ENCODE results near the gene GSDME. TPM values are rescaled to one million over a fixed set of nuclear protein-coding genes. Genes with fewer than 3 reads are reported as not detected.
A peak's percentile ranks its signal among the peaks of the same experiment; 100 is the strongest.

Gene GSDME
- total RNA-seq, 2 experiments from 2014 or later = 6.8 to 6.9 TPM

GRCh38 chr7:24769014-24769830 lies 12.0 kb upstream of the GSDME start:
- DNase-seq = no peak

GRCh38 chr7:24767878-24768569 lies 10.8 kb upstream of the GSDME start:
- Mint-ChIP-seq H3K4me1 (ENCODE audit: low read depth) (no peaks in the 10 kb centered on the region), H3K27me3 (ENCODE audit: low read depth) (peaks cover 29% of the 10 kb centered on the region), H3K4me3 (no peak overlapping the region), H3K27ac (no peak overlapping the region), H3K36me3 (ENCODE audit: low read depth) (no peaks in the 10 kb centered on the region), H3K9me3 (peaks cover 10% of the 10 kb centered on the region)
- CTCF ChIA-PET = interaction anchor here (0.6 kb wide), 1 partner anchor 292 kb away, joined by 4 read pairs; no protein-coding TSS in a partner anchor
- no peak for DNase-seq
- intact Hi-C loops (cut with micrococcal nuclease) = no loop called here

More at GRCh38 chr7:24769014-24769830, 12.0 kb upstream of the GSDME start:
- Mint-ChIP-seq H3K36me3 (ENCODE audit: low read depth) (no peaks in the 10 kb centered on the region), H3K4me1 (ENCODE audit: low read depth) (peaks cover 3% of the 10 kb centered on the region), H3K27ac (no peak overlapping the region), H3K27me3 (ENCODE audit: low read depth) (peaks cover 25% of the 10 kb centered on the region), H3K4me3 (no peak overlapping the region), H3K9me3 (peaks cover 10% of the 10 kb centered on the region)
- CTCF ChIA-PET = interaction anchor here (1.4 kb wide), 1 partner anchor 13 kb away, joined by 5 read pairs; no protein-coding TSS in a partner anchor
- intact Hi-C loops (cut with micrococcal nuclease) = no loop called here

GRCh38 chr7:24764972-24765744 lies 7.9 kb upstream of the GSDME start:
- H3K27me3 Mint-ChIP-seq (ENCODE audit: low read depth) = peaks cover 38% of the 10 kb centered on the region
- no peak for DNase-seq
- CTCF ChIA-PET = interaction anchor here (1.6 kb wide), 1 partner anchor 7 kb away, joined by 4 read pairs; no protein-coding TSS in a partner anchor
- no peak overlapping the region for H3K27ac Mint-ChIP-seq
- intact Hi-C loops (cut with micrococcal nuclease) = no loop called here
- H3K4me1 Mint-ChIP-seq (ENCODE audit: low read depth) = no peaks in the 10 kb centered on the region
- H3K4me3 Mint-ChIP-seq = no peak overlapping the region
- no peaks in the 10 kb centered on the region for H3K36me3 Mint-ChIP-seq (ENCODE audit: low read depth)
- H3K9me3 Mint-ChIP-seq = peaks cover under 1% of the 10 kb centered on the region

GRCh38 chr7:24764011-24764410 lies 6.7 kb upstream of the GSDME start:
- H3K4me3 Mint-ChIP-seq = no peak overlapping the region
- no peaks in the 10 kb centered on the region for H3K9me3 Mint-ChIP-seq
- CTCF ChIA-PET = interaction anchor here (0.6 to 1.6 kb wide), 3 partner anchors 8 to 1216 kb away, joined by 3 to 5 read pairs (median 4); no protein-coding TSS in a partner anchor
- peaks cover 44% of the 10 kb centered on the region for H3K27me3 Mint-ChIP-seq (ENCODE audit: low read depth)
- intact Hi-C loops (cut with micrococcal nuclease) = no loop called here
- H3K27ac Mint-ChIP-seq = no peak overlapping the region
- H3K4me1 Mint-ChIP-seq (ENCODE audit: low read depth) = no peaks in the 10 kb centered on the region
- no peaks in the 10 kb centered on the region for H3K36me3 Mint-ChIP-seq (ENCODE audit: low read depth)
- no peak for DNase-seq

GRCh38 chr7:24763303-24763901 lies 6.1 kb upstream of the GSDME start:
- Mint-ChIP-seq H3K27me3 (ENCODE audit: low read depth) (peaks cover 50% of the 10 kb centered on the region), H3K9me3 (no peaks in the 10 kb centered on the region)
- CTCF ChIA-PET = interaction anchor here (1.6 kb wide), 1 partner anchor 9 kb away, joined by 4 read pairs; no protein-coding TSS in a partner anchor

GRCh38 chr7:24762771-24763170 lies 5.5 kb upstream of the GSDME start:
- no peaks in the 10 kb centered on the region for H3K9me3 Mint-ChIP-seq
- H3K36me3 Mint-ChIP-seq (ENCODE audit: low read depth) = no peaks in the 10 kb centered on the region
- H3K27me3 Mint-ChIP-seq (ENCODE audit: low read depth) = peaks cover 52% of the 10 kb centered on the region
- no peak for DNase-seq
- intact Hi-C loops (cut with micrococcal nuclease) = no loop called here
- H3K4me3 Mint-ChIP-seq = no peak overlapping the region
- peaks cover 8% of the 10 kb centered on the region for H3K4me1 Mint-ChIP-seq (ENCODE audit: low read depth)
- H3K27ac Mint-ChIP-seq = no peak overlapping the region
- CTCF ChIA-PET = interaction anchor here (0.6 kb wide), 1 partner anchor 97 kb away, joined by 3 read pairs; no protein-coding TSS in a partner anchor

More at GRCh38 chr7:24763303-24763901, 6.1 kb upstream of the GSDME start:
- Mint-ChIP-seq H3K4me3 (no peak overlapping the region), H3K4me1 (ENCODE audit: low read depth) (peaks cover 3% of the 10 kb centered on the region), H3K27ac (no peak overlapping the region), H3K36me3 (ENCODE audit: low read depth) (no peaks in the 10 kb centered on the region)
- intact Hi-C loops (cut with micrococcal nuclease) = no loop called here
- no peak for DNase-seq

- H3K27ac Mint-ChIP-seq = no peak overlapping the region
Measured at GRCh38 chr7:24760968-24761367, 3.7 kb upstream of the GSDME start.

GRCh38 chr7:24756545-24757352 lies 515 bp downstream of the GSDME start:
- Mint-ChIP-seq H3K9me3 (no peaks in the 10 kb centered on the region), H3K4me1 (ENCODE audit: low read depth) (peaks cover 33% of the 10 kb centered on the region), H3K27me3 (ENCODE audit: low read depth) (peaks cover 38% of the 10 kb centered on the region), H3K4me3 (peak overlapping the region; percentile 85), H3K27ac (peak overlapping the region; percentile 88), H3K36me3 (ENCODE audit: low read depth) (no peaks in the 10 kb centered on the region)
- peak; percentile 43 for DNase-seq
- CTCF ChIA-PET = interaction anchor here (0.6 to 1.6 kb wide), 5 partner anchors 13 to 338 kb away, joined by 3 to 6 read pairs (median 5); no protein-coding TSS in a partner anchor
- intact Hi-C loops (cut with micrococcal nuclease) = loop anchor here (5.0 to 10.0 kb wide), 2 partner anchors 321 to 1382 kb away; no protein-coding TSS in a partner anchor

More at GRCh38 chr7:24760968-24761367, 3.7 kb upstream of the GSDME start:
- Mint-ChIP-seq H3K4me3 (no peak overlapping the region), H3K27me3 (ENCODE audit: low read depth) (peaks cover 51% of the 10 kb centered on the region), H3K9me3 (no peaks in the 10 kb centered on the region), H3K36me3 (ENCODE audit: low read depth) (no peaks in the 10 kb centered on the region), H3K4me1 (ENCODE audit: low read depth) (peaks cover 16% of the 10 kb centered on the region)
- CTCF ChIA-PET = interaction anchor here (0.8 to 2.2 kb wide), 2 partner anchors 10 to 51 kb away, joined by 4 read pairs; no protein-coding TSS in a partner anchor
- intact Hi-C loops (cut with micrococcal nuclease) = no loop called here
- DNase-seq = no peak

GRCh38 chr7:24755541-24756407 lies 1.5 kb downstream of the GSDME start:
- Mint-ChIP-seq H3K27ac (peak overlapping the region; percentile 88), H3K27me3 (ENCODE audit: low read depth) (peaks cover 32% of the 10 kb centered on the region), H3K4me3 (peak overlapping the region; percentile 85), H3K9me3 (no peaks in the 10 kb centered on the region), H3K36me3 (ENCODE audit: low read depth) (no peaks in the 10 kb centered on the region), H3K4me1 (ENCODE audit: low read depth) (peaks cover 33% of the 10 kb centered on the region)
- DNase-seq = no peak
- CTCF ChIA-PET = interaction anchor here (0.6 to 1.6 kb wide), 6 partner anchors 14 to 339 kb away, joined by 3 to 6 read pairs (median 4); no protein-coding TSS in a partner anchor
- intact Hi-C loops (cut with micrococcal nuclease) = loop anchor here (1.0 to 10.0 kb wide), 12 partner anchors 24 to 1381 kb away; partner anchors contain the start of gene OSBPL3

GRCh38 chr7:24754906-24755506 lies 2.3 kb downstream of the GSDME start:
- CTCF ChIA-PET = interaction anchor here (0.6 to 1.3 kb wide), 3 partner anchors 16 to 468 kb away, joined by 3 to 4 read pairs (median 3); no protein-coding TSS in a partner anchor
- Mint-ChIP-seq H3K4me1 (ENCODE audit: low read depth) (peaks cover 33% of the 10 kb centered on the region), H3K27ac (peak overlapping the region; percentile 88), H3K9me3 (no peaks in the 10 kb centered on the region), H3K36me3 (ENCODE audit: low read depth) (no peaks in the 10 kb centered on the region), H3K27me3 (ENCODE audit: low read depth) (peaks cover 30% of the 10 kb centered on the region), H3K4me3 (peak overlapping the region; percentile 85)
- intact Hi-C loops (cut with micrococcal nuclease) = loop anchor here (1.0 to 10.0 kb wide), 12 partner anchors 24 to 1380 kb away; partner anchors contain the start of gene OSBPL3
- DNase-seq = no peak

All from activated naive CD4-positive, alpha-beta T cell treated with anti-CD3 and anti-CD28 coated beads for 36 hours (primary cell).